AG04450 (cell line): ENCODE results near the gene SDHC. TPM values are rescaled to one million over a fixed set of nuclear protein-coding genes. Genes with fewer than 3 reads are reported as not detected.

Source experiments
- CTCF ChIA-PET: fragments of 300-600, 350-600 bp; formaldehyde crosslinking; extraction: SDS; loops from one replicate; lab custom pipeline; 2022; ENCODE audit warnings: antibody characterized with exemption, inconsistent platforms; lab: Charles Lee
- POLR2A ChIA-PET: fragments of 350-600 bp; formaldehyde crosslinking; extraction: SDS; loops from one replicate; lab custom pipeline; 2021; ENCODE audit warnings: antibody characterized with exemption, inconsistent platforms; lab: Yijun Ruan, JAX
- DNase-seq: peaks from one replicate; pipeline ENCODE4 v3.0.0-alpha.2; 2011; ENCODE audit warnings: low read depth, low spot score
- H3K27ac ChIP-seq: one replicate; pipeline ENCODE4 v1.5.1; 2012; ENCODE audit warnings: low read depth, low read length, control low read depth
- H3K27me3 ChIP-seq: one replicate; pipeline ENCODE4 v1.6.0; 2012; ENCODE audit warnings: low read length; ENCODE audit not compliant: control insufficient read depth, insufficient read depth
- H3K4me3 ChIP-seq: 2 replicates; pipeline ENCODE4 v1.5.1; 2011; ENCODE audit warnings: mild to moderate bottlenecking, low read depth, low read length, control low read depth
- H3K9me3 ChIP-seq: 2 replicates; pipeline ENCODE4 v1.5.1; 2012; ENCODE audit warnings: low read length; ENCODE audit not compliant: control insufficient read depth, insufficient read depth
- CTCF ChIP-seq: IDR thresholded peaks from 2 replicates; pipeline ENCODE4 v1.5.1; 2011; ENCODE audit warnings: low read depth, low read length, control low read depth, inconsistent platforms
- polyA plus RNA-seq: library from polyadenylated mRNA; depleted of rRNA; stranded (reverse); fragments of >200 nt; gene quantifications from 2 replicates; pipeline ENCODE4 v1.2.3, GENCODE V29; 2011

SDHC gene
- polyA plus RNA-seq, 1 experiment = 311 TPM

DNA sequence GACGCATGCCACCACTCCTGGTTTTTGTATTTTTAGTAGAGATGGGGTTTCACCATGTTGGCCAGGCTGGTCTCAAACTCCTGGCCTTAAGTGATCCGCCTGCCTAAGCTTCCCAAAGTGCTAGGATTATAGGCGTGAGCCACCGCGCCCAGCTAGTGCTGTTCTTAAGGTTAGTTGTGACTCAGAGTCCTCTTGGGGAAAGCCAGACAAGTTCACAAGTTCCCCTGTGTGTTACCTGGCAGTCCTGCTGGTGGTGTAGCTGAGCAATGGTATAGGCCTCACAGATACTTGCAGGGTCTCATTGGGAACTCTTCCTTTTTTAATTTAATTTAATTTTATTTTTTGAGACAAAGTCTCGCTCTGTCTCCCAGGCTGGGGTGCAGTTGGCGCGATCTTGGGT is 42.9 kb downstream of the SDHC start:
- ChIA-PET CTCF (interaction anchor here (1.0 kb wide), 1 partner anchor 25 kb away, joined by 5 read pairs; no protein-coding TSS in a partner anchor), POLR2A (no interaction called here)
- no peak for TF ChIP-seq CTCF
- Histone ChIP-seq H3K27ac (no peak overlapping the region), H3K27me3 (no peaks in the 10 kb centered on the region), H3K9me3 (no peaks in the 10 kb centered on the region), H3K4me3 (no peak overlapping the region)
- DNase-seq = no peak

GRCh38 chr1:161359291-161359690 is 45.1 kb downstream of the SDHC start:
- TF ChIP-seq CTCF = no peak
- Histone ChIP-seq H3K27me3 (no peaks in the 10 kb centered on the region), H3K27ac (no peak overlapping the region), H3K4me3 (no peak overlapping the region), H3K9me3 (no peaks in the 10 kb centered on the region)
- DNase-seq = no peak
- ChIA-PET POLR2A (no interaction called here), CTCF (interaction anchor here (1.0 to 1.5 kb wide), 2 partner anchors 23 to 133 kb away, joined by 3 to 6 read pairs; no protein-coding TSS in a partner anchor)

- Histone ChIP-seq H3K4me3 (no peak overlapping the region), H3K27me3 (no peaks in the 10 kb centered on the region), H3K27ac (no peak overlapping the region), H3K9me3 (no peaks in the 10 kb centered on the region)
- no peak for TF ChIP-seq CTCF
- DNase-seq = no peak
- ChIA-PET CTCF (interaction anchor here (0.7 to 2.0 kb wide), 2 partner anchors 18 to 199 kb away, joined by 3 to 6 read pairs; no protein-coding TSS in a partner anchor), POLR2A (no interaction called here)
These were observed 50.2 kb downstream of the SDHC start for GRCh38 chr1:161364332-161364731.

- DNase-seq = no peak
- H3K4me3 ChIP-seq = no peak overlapping the region
- TF ChIP-seq CTCF = no peak
- ChIA-PET POLR2A (no interaction called here), CTCF (interaction anchor here (4.4 kb wide), 1 partner anchor 17 kb away, joined by 38 read pairs; no protein-coding TSS in a partner anchor)
- no peaks in the 10 kb centered on the region for H3K27me3 ChIP-seq
- no peaks in the 10 kb centered on the region for H3K9me3 ChIP-seq
- H3K27ac ChIP-seq = no peak overlapping the region
These were observed 51.0 kb downstream of the SDHC start for GRCh38 chr1:161365207-161365606.

GRCh38 chr1:161367684-161368400 is 53.7 kb downstream of the SDHC start, which contains the start of gene CFAP126:
TSS of gene CFAP126 (minus strand) at chr1:161367876. CDS start at chr1:161367868, 8 bp downstream.
- TF ChIP-seq CTCF = no peak
- POLR2A ChIA-PET = no interaction called here
- no peak within 1 kb of the TSS for H3K4me3 ChIP-seq
- H3K27ac ChIP-seq = no peak within 1 kb of the TSS
- CTCF ChIA-PET = interaction anchor here (0.8 to 4.4 kb wide), 6 partner anchors 10 to 169 kb away, joined by 3 to 38 read pairs (median 4); partner anchors contain the start of gene ADAMTS4
- no peaks in the 10 kb centered on the region for H3K9me3 ChIP-seq
- DNase-seq = no peak
- H3K27me3 ChIP-seq = no peaks in the 10 kb centered on the region
